DMS53 (cell line): ENCODE results near the gene DSTN.
A peak's percentile ranks its signal among the peaks of the same experiment; 100 is the strongest.

Experiments
- DNase-seq: peaks from one replicate; lab custom pipeline; 2025; lab: John Stamatoyannopoulos, UW

The DSTN gene

GRCh38 chr20:17549131-17549530, 20.7 kb upstream of the DSTN start:
- no peak for DNase-seq

- DNase-seq = no peak
Observed at GRCh38 chr20:17555106-17555505, 14.8 kb upstream of the DSTN start.

- DNase-seq = peak; percentile 89
Observed at GRCh38 chr20:17556837-17557674, 12.8 kb upstream of the DSTN start.

- peak; percentile 98 for DNase-seq
Observed at GRCh38 chr20:17557675-17558006, 12.2 kb upstream of the DSTN start.

GRCh38 chr20:17558154-17558940, 11.5 kb upstream of the DSTN start:
- DNase-seq = peak; percentile 97

GRCh38 chr20:17558941-17559304, 11.0 kb upstream of the DSTN start:
- DNase-seq = no peak

GRCh38 chr20:17559338-17559737, 10.5 kb upstream of the DSTN start:
- DNase-seq = peak; percentile 40

- DNase-seq = peak; percentile 81
Observed at GRCh38 chr20:17560344-17561074, 9.4 kb upstream of the DSTN start.

- peak; percentile 31 for DNase-seq
Observed at GRCh38 chr20:17562804-17563305, 7.0 kb upstream of the DSTN start.

- DNase-seq = no peak
Observed at GRCh38 chr20:17565169-17565845, 4.6 kb upstream of the DSTN start.

GRCh38 chr20:17566345-17566744, 3.5 kb upstream of the DSTN start:
- DNase-seq = peak; percentile 29

GRCh38 chr20:17568045-17568788, 1.7 kb upstream of the DSTN start:
- peak; percentile 45 for DNase-seq

GRCh38 chr20:17568972-17569521, 828 bp upstream of the DSTN start:
- DNase-seq = peak; percentile 97

- peak; percentile 82 for DNase-seq
Observed at GRCh38 chr20:17570347-17571152, 675 bp downstream of the DSTN start.

- DNase-seq = no peak
Observed at GRCh38 chr20:17571153-17571527, 1.3 kb downstream of the DSTN start.

- DNase-seq = peak; percentile 48
Observed at GRCh38 chr20:17572034-17572638, 2.3 kb downstream of the DSTN start.

GRCh38 chr20:17573463-17573862, 3.6 kb downstream of the DSTN start:
- DNase-seq = peak; percentile 31

GRCh38 chr20:17576215-17576614, 6.3 kb downstream of the DSTN start:
- DNase-seq = no peak

- peak; percentile 20 for DNase-seq
Observed at GRCh38 chr20:17579369-17580039, 9.6 kb downstream of the DSTN start.
